HEK293 (cell line): ENCODE results near the gene MAPT.

Experiments
- CTCF ChIA-PET: fragments of 350-600 bp; formaldehyde crosslinking; extraction: SDS; loops from one replicate; lab custom pipeline; 2021; ENCODE audit warnings: antibody characterized with exemption; lab: Yijun Ruan, JAX
- POLR2A ChIA-PET: fragments of 300-600 bp; formaldehyde crosslinking; extraction: SDS; loops from one replicate; lab custom pipeline; 2020; ENCODE audit warnings: antibody characterized with exemption, inconsistent platforms; lab: Yijun Ruan, JAX
- H3K27ac ChIP-seq: fragments of 200-500 bp; sonication (Bioruptor generic); 2 replicates; pipeline ENCODE4 v1.5.1; 2014; ENCODE audit warnings: low read depth, low read length, control low read depth, inconsistent platforms; ENCODE audit errors: extremely low read depth
- H3K36me3 ChIP-seq, 2 experiments: fragments of 200-500 bp in 1 of 2; sonication (Bioruptor generic) in 1 of 2; 1 replicate in 1 of 2; 2 replicates in 1 of 2; pipeline ENCODE4 v1.5.1; 2014 to 2017; ENCODE audit warnings: inconsistent platforms in 2 of 2, low read length in 2 of 2; ENCODE audit not compliant: control insufficient read depth in 2 of 2, insufficient read depth in 1 of 2
- H3K4me1 ChIP-seq: fragments of 200-500 bp; sonication (Bioruptor generic); 2 replicates; pipeline ENCODE4 v1.5.1; 2014; ENCODE audit warnings: mild to moderate bottlenecking, low read length, inconsistent platforms; ENCODE audit not compliant: control insufficient read depth, insufficient read depth
- H3K4me3 ChIP-seq: 2 replicates; pipeline ENCODE4 v1.5.1; 2011; ENCODE audit warnings: low read depth, mild to moderate bottlenecking, control low read depth, low read length, moderate library complexity
- H3K9me3 ChIP-seq: fragments of 200-500 bp; sonication (Bioruptor generic); 2 replicates; pipeline ENCODE4 v1.5.1; 2014; ENCODE audit warnings: low read depth, low read length, inconsistent platforms; ENCODE audit not compliant: control insufficient read depth, insufficient read depth
- BCL11A ChIP-seq: fragments of 450-650 bp; formaldehyde crosslinking; IDR thresholded peaks from 2 replicates; pipeline ENCODE4 v1.5.1; 2016; ENCODE audit warnings: low read depth, missing biosample characterization, missing genetic modification characterization
- KLF9 ChIP-seq: fragments of 450-650 bp; formaldehyde crosslinking; IDR thresholded peaks from 2 replicates; pipeline ENCODE4 v1.5.1; 2016; ENCODE audit warnings: missing biosample characterization, missing genetic modification characterization, low read depth
- SCRT1 ChIP-seq: fragments of 450-650 bp; formaldehyde crosslinking; IDR thresholded peaks from 2 replicates; pipeline ENCODE4 v1.5.1; 2016; ENCODE audit warnings: missing biosample characterization, missing genetic modification characterization, borderline replicate concordance
- ZBTB1 ChIP-seq: fragments of 450-650 bp; formaldehyde crosslinking; IDR thresholded peaks from 2 replicates; pipeline ENCODE4 v1.5.1; 2016; ENCODE audit warnings: missing biosample characterization, missing genetic modification characterization
- ZBTB21 ChIP-seq: fragments of 450-650 bp; formaldehyde crosslinking; IDR thresholded peaks from 2 replicates; pipeline ENCODE4 v1.5.1; 2017; ENCODE audit warnings: missing biosample characterization, missing genetic modification characterization
- ZFHX2 ChIP-seq: fragments of 450-650 bp; formaldehyde crosslinking; conservative IDR thresholded peaks from 2 replicates; pipeline ENCODE4 v1.5.1; 2016; ENCODE audit warnings: missing biosample characterization, missing genetic modification characterization
- ZFP3 ChIP-seq: fragments of 450-650 bp; formaldehyde crosslinking; IDR thresholded peaks from 2 replicates; pipeline ENCODE4 v1.5.1; 2016; ENCODE audit warnings: low read depth, missing biosample characterization, missing genetic modification characterization
- ZNF138 ChIP-seq: fragments of 450-650 bp; formaldehyde crosslinking; IDR thresholded peaks from 2 replicates; pipeline ENCODE4 v1.5.1; 2016; ENCODE audit warnings: missing biosample characterization, missing genetic modification characterization, borderline replicate concordance
- ZNF140 ChIP-seq: fragments of 450-650 bp; formaldehyde crosslinking; IDR thresholded peaks from 2 replicates; pipeline ENCODE4 v1.5.1; 2016; ENCODE audit warnings: missing biosample characterization, missing genetic modification characterization
- ZNF175 ChIP-seq: fragments of 450-650 bp; formaldehyde crosslinking; IDR thresholded peaks from 2 replicates; pipeline ENCODE4 v1.5.1; 2016; ENCODE audit warnings: missing biosample characterization, missing genetic modification characterization
- ZNF23 ChIP-seq: fragments of 450-650 bp; formaldehyde crosslinking; IDR thresholded peaks from 2 replicates; pipeline ENCODE4 v1.5.1; 2016; ENCODE audit warnings: missing biosample characterization, missing genetic modification characterization, borderline replicate concordance
- ZNF24 ChIP-seq: fragments of 450-650 bp; formaldehyde crosslinking; IDR thresholded peaks from 2 replicates; pipeline ENCODE4 v1.5.1; 2016; ENCODE audit warnings: missing biosample characterization, missing genetic modification characterization
- ZNF391 ChIP-seq: fragments of 450-650 bp; formaldehyde crosslinking; IDR thresholded peaks from 2 replicates; pipeline ENCODE4 v1.5.1; 2016; ENCODE audit warnings: low read depth, missing biosample characterization, missing genetic modification characterization, borderline replicate concordance
- ZNF423 ChIP-seq: fragments of 450-650 bp; formaldehyde crosslinking; IDR thresholded peaks from 2 replicates; pipeline ENCODE4 v1.5.1; 2016; ENCODE audit warnings: missing biosample characterization, missing genetic modification characterization
- ZNF48 ChIP-seq: fragments of 450-650 bp; formaldehyde crosslinking; IDR thresholded peaks from 2 replicates; pipeline ENCODE4 v1.5.1; 2016; ENCODE audit warnings: missing biosample characterization, missing genetic modification characterization
- ZNF558 ChIP-seq: fragments of 450-650 bp; formaldehyde crosslinking; IDR thresholded peaks from 2 replicates; pipeline ENCODE4 v1.5.1; 2016; ENCODE audit warnings: missing biosample characterization, missing genetic modification characterization
- TF ChIP-seq, protein P1 (sequence below): fragments of 450-650 bp; formaldehyde crosslinking; IDR thresholded peaks from 2 replicates; pipeline ENCODE4 v1.5.1; 2016; ENCODE audit warnings: missing biosample characterization, missing genetic modification characterization
- TF ChIP-seq, protein P2 (sequence below): fragments of 450-650 bp; IDR thresholded peaks from 2 replicates; pipeline ENCODE4 v1.5.1; 2018; ENCODE audit warnings: missing biosample characterization, mild to moderate bottlenecking, missing genetic modification characterization
- TF ChIP-seq, protein P3 (sequence below): fragments of 450-650 bp; formaldehyde crosslinking; IDR thresholded peaks from 2 replicates; pipeline ENCODE4 v1.5.1; 2016; ENCODE audit warnings: missing biosample characterization, missing genetic modification characterization
- TF ChIP-seq, protein P4 (sequence below): fragments of 450-650 bp; formaldehyde crosslinking; IDR thresholded peaks from 2 replicates; pipeline ENCODE4 v1.5.1; 2016; ENCODE audit warnings: missing biosample characterization, missing genetic modification characterization
- TF ChIP-seq, protein P5 (sequence below): fragments of 450-650 bp; formaldehyde crosslinking; IDR thresholded peaks from 2 replicates; pipeline ENCODE4 v1.5.1; 2017; ENCODE audit warnings: missing biosample characterization, missing genetic modification characterization

MAPT gene

DNA sequence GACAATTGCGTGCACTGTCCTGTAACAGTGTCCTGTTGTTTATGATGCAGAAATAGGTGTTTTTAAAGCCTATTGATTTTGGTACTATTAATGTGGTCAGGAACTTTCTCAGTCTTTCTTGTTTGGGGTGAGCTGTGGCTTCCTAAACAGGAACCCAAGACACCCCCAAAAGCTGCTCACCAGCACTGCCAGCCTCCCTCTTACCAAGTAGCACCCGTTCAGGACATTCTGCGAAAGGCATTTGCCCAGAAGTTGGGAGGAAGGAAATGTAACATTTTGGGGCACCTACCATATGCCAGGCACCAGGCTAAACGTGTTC, 83.1 kb downstream of the MAPT start (continued):
- TF ChIP-seq, protein P1, sequence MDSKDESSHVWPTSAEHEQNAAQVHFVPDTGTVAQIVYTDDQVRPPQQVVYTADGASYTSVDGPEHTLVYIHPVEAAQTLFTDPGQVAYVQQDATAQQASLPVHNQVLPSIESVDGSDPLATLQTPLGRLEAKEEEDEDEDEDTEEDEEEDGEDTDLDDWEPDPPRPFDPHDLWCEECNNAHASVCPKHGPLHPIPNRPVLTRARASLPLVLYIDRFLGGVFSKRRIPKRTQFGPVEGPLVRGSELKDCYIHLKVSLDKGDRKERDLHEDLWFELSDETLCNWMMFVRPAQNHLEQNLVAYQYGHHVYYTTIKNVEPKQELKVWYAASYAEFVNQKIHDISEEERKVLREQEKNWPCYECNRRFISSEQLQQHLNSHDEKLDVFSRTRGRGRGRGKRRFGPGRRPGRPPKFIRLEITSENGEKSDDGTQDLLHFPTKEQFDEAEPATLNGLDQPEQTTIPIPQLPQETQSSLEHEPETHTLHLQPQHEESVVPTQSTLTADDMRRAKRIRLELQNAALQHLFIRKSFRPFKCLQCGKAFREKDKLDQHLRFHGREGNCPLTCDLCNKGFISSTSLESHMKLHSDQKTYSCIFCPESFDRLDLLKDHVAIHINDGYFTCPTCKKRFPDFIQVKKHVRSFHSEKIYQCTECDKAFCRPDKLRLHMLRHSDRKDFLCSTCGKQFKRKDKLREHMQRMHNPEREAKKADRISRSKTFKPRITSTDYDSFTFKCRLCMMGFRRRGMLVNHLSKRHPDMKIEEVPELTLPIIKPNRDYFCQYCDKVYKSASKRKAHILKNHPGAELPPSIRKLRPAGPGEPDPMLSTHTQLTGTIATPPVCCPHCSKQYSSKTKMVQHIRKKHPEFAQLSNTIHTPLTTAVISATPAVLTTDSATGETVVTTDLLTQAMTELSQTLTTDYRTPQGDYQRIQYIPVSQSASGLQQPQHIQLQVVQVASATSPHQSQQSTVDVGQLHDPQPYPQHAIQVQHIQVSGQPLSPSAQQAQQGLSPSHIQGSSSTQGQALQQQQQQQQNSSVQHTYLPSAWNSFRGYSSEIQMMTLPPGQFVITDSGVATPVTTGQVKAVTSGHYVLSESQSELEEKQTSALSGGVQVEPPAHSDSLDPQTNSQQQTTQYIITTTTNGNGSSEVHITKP (tag by site-specific recombination) = no peak
- TF ChIP-seq BCL11A (tag by site-specific recombination) (no peak), ZBTB21 (no peak)
- TF ChIP-seq, protein P2, sequence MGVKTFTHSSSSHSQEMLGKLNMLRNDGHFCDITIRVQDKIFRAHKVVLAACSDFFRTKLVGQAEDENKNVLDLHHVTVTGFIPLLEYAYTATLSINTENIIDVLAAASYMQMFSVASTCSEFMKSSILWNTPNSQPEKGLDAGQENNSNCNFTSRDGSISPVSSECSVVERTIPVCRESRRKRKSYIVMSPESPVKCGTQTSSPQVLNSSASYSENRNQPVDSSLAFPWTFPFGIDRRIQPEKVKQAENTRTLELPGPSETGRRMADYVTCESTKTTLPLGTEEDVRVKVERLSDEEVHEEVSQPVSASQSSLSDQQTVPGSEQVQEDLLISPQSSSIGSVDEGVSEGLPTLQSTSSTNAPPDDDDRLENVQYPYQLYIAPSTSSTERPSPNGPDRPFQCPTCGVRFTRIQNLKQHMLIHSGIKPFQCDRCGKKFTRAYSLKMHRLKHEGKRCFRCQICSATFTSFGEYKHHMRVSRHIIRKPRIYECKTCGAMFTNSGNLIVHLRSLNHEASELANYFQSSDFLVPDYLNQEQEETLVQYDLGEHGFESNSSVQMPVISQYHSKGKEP (tag by site-specific recombination) = no peak

DNA sequence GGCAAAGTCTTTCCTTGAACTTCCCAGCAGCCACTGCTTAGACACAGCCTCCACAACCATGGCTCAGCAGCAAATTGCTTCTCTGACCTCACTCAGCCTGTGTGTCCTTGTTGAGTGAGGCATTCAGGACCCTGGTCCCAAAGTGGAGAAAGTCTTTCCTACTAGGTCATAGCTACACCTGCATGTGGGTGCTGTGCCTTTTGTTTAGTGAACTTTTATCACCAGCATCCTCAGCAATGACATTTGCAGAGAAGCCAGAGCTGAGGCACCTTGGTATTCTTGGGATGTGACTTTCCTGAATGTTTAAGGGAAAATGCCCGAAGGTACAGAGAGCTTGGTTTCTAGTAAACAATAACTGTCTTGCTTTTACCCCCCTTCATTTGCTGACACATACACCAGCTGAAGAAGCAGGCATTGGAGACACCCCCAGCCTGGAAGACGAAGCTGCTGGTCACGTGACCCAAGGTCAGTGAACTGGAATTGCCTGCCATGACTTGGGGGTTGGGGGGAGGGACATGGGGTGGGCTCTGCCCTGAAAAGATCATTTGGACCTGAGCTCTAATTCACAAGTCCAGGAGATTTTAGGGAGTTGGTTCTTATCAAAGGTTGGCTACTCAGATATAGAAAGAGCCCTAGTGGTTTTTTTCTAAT, 83.7 kb downstream of the MAPT start:
- Histone ChIP-seq H3K27ac (no peak overlapping the region), H3K4me3 (no peak overlapping the region), H3K36me3 (no peaks in the 10 kb centered on the region), H3K9me3 (no peaks in the 10 kb centered on the region), H3K4me1 (no peaks in the 10 kb centered on the region)
- CTCF ChIA-PET = interaction anchor here (1.1 kb wide), 1 partner anchor 24 kb away, joined by 3 read pairs; no protein-coding TSS in a partner anchor
- no peak for TF ChIP-seq ZNF423 (tag by site-specific recombination)
- TF ChIP-seq, protein P3, sequence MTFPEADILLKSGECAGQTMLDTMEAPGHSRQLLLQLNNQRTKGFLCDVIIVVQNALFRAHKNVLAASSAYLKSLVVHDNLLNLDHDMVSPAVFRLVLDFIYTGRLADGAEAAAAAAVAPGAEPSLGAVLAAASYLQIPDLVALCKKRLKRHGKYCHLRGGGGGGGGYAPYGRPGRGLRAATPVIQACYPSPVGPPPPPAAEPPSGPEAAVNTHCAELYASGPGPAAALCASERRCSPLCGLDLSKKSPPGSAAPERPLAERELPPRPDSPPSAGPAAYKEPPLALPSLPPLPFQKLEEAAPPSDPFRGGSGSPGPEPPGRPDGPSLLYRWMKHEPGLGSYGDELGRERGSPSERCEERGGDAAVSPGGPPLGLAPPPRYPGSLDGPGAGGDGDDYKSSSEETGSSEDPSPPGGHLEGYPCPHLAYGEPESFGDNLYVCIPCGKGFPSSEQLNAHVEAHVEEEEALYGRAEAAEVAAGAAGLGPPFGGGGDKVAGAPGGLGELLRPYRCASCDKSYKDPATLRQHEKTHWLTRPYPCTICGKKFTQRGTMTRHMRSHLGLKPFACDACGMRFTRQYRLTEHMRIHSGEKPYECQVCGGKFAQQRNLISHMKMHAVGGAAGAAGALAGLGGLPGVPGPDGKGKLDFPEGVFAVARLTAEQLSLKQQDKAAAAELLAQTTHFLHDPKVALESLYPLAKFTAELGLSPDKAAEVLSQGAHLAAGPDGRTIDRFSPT = no peak
- TF ChIP-seq ZNF391 = no peak
- no peak for TF ChIP-seq KLF9 (tag by site-specific recombination)
- no peak for TF ChIP-seq ZNF24 (tag by site-specific recombination)
- POLR2A ChIA-PET = no interaction called here

DNA sequence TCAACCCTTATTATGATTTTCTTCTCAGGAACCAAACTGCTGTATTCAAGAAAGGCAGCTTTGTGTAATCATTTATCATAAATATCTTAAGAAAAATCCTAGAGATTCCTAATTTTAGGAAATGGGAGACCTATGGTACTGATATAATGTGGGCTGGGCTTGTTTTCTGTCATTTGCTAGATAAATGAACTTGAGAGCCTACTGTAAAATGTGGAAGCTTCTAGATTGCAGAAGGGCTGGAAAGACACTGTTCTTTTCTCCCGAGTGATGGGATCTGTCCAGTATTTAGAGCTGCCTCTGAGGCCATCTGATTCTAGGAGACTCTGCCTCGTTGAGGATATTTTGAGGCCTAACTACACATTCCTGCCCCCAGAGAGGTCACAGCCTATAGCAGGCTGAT, 84.8 kb downstream of the MAPT start:
- Histone ChIP-seq H3K9me3 (no peaks in the 10 kb centered on the region), H3K4me1 (no peaks in the 10 kb centered on the region), H3K36me3 (no peaks in the 10 kb centered on the region), H3K4me3 (no peak overlapping the region), H3K27ac (no peak overlapping the region)
- ChIA-PET POLR2A (no interaction called here), CTCF (interaction anchor here (0.6 to 2.1 kb wide), 5 partner anchors 8 to 337 kb away, joined by 3 to 5 read pairs (median 4); no protein-coding TSS in a partner anchor)
- TF ChIP-seq SCRT1 (tag by site-specific recombination) = no peak
- TF ChIP-seq, protein P3 = no peak
- no peak for TF ChIP-seq ZNF140
- TF ChIP-seq ZNF138 (tag by site-specific recombination) = no peak
- no peak for TF ChIP-seq ZFP3 (tag by site-specific recombination)
- TF ChIP-seq, protein P4, sequence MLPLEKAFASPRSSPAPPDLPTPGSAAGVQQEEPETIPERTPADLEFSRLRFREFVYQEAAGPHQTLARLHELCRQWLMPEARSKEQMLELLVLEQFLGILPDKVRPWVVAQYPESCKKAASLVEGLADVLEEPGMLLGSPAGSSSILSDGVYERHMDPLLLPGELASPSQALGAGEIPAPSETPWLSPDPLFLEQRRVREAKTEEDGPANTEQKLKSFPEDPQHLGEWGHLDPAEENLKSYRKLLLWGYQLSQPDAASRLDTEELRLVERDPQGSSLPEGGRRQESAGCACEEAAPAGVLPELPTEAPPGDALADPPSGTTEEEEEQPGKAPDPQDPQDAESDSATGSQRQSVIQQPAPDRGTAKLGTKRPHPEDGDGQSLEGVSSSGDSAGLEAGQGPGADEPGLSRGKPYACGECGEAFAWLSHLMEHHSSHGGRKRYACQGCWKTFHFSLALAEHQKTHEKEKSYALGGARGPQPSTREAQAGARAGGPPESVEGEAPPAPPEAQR = no peak
- no peak for TF ChIP-seq ZNF175 (tag by site-specific recombination)
- no peak for TF ChIP-seq ZNF48 (tag by site-specific recombination)
- no peak for TF ChIP-seq ZFHX2
- TF ChIP-seq ZNF23 (tag by site-specific recombination) = no peak
- TF ChIP-seq ZNF558 (tag by site-specific recombination) = no peak
- TF ChIP-seq, protein P5, sequence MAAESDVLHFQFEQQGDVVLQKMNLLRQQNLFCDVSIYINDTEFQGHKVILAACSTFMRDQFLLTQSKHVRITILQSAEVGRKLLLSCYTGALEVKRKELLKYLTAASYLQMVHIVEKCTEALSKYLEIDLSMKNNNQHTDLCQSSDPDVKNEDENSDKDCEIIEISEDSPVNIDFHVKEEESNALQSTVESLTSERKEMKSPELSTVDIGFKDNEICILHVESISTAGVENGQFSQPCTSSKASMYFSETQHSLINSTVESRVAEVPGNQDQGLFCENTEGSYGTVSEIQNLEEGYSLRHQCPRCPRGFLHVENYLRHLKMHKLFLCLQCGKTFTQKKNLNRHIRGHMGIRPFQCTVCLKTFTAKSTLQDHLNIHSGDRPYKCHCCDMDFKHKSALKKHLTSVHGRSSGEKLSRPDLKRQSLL = no peak
- no peak for TF ChIP-seq ZBTB1 (tag by site-specific recombination)
